HG02642 (cell line): ENCODE measurements around the gene FBN1.

Experiments used
- ATAC-seq: cut with Tn5 transposase; IDR thresholded peaks from one replicate; pipeline ENCODE4 v1.9.1; 2021; ENCODE audit warnings: mild to moderate bottlenecking; ENCODE audit not compliant: unreplicated experiment, poor library complexity

Gene FBN1

DNA sequence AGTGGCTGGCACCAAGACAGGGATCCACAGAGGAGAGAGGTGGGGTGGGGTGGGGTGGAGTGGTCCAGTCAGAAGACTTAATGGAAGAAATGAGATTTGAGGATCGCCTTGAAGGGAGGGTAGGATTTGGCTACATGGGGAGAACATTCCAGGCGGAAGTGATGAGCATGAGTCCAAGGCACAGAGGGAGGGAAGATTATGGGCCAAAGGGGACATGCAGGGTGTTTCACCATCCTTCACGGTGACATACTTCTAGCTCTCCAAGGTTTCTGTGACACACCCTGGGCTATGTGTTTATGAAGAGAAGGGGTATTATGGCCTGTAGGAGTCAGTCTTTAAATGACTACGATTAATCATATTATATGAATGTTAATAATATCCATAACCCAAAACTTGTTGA, 7.7 kb upstream of the FBN1 start:
- ATAC-seq: no peak

DNA sequence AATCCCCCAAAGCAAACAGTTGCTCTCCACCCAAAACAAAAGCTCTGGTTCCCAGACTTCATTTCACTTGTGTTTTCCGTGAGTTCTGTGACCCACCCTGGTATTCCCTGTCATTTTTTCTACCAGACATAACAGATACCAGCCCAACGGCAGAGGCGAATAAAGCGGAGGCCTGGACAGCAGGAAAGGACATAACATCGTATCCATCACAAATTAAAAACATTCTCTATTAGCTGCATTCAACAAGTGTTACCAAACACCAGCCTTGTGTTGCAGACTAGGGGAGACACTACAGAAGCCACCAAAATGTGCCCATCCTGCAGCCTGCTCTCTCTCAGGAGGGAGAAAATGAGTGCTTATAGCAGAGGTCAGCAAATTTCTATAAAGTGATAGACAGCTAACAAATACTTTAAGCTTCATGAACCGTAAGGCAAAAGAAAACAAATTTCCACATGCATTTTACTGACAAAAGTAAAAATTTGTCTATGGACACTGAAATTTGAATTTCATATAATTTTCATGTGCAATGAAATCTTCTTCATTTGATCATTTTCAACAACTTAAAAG, 7.1 kb upstream of the FBN1 start:
- ATAC-seq: no peak

DNA sequence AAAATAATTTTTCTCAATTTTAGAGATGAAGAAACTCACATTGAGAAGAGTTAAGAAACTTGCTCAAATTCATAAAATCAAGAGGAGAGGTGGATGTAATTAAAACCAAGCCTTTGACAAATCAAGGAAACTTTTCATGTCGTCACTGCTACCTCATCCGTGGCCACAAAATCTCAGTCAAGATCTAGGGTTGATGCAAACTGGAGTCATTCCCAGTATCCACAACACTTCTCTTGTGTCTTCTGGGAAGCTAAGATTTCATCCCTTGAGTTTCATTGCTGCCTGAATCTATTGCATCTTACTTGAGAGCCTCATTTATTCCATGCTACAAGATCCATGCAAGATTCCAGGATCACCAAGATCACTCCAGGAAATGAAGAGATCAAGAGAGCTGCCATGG, 5.4 kb upstream of the FBN1 start:
- ATAC-seq: no peak

DNA sequence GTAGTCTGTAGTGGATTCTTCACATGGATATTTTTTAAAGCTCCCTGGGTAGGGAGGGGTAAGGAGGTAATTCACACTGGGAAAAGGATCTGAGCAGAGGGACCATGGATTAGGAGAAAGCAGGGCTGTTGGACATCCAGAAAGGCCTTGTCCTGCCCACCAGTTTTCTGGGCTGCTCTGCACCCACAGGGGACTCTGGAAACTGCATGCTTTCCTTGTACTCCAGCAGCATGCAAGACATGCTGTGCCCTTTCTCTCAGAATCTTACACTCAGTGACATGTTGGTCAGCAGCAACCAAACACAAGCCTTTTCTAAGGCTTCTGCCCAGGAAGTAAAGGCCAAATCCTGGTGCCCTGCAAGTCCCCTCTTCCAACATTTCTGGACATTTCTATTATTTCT, 2.5 kb upstream of the FBN1 start:
- ATAC-seq: no peak

DNA sequence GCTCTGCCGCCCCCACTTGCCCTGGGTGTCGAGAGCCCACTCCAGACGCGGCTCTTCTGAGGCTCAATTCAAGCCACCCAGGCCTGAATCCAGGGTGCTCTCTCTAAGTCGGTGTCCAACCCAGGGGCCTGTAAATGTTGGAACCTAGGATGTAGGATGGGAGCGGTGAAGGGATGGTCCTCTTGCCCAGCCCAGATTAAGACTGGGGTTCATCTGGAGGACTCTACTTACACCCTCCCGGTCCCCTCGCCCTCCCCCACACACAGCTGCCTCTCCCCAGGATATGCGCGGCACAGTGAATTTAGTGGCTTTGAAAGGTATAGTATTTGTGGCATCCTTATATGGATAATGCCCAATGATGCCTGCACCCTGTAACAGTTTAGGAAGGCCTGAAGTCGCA, 822 bp upstream of the FBN1 start:
- no peak for ATAC-seq

DNA sequence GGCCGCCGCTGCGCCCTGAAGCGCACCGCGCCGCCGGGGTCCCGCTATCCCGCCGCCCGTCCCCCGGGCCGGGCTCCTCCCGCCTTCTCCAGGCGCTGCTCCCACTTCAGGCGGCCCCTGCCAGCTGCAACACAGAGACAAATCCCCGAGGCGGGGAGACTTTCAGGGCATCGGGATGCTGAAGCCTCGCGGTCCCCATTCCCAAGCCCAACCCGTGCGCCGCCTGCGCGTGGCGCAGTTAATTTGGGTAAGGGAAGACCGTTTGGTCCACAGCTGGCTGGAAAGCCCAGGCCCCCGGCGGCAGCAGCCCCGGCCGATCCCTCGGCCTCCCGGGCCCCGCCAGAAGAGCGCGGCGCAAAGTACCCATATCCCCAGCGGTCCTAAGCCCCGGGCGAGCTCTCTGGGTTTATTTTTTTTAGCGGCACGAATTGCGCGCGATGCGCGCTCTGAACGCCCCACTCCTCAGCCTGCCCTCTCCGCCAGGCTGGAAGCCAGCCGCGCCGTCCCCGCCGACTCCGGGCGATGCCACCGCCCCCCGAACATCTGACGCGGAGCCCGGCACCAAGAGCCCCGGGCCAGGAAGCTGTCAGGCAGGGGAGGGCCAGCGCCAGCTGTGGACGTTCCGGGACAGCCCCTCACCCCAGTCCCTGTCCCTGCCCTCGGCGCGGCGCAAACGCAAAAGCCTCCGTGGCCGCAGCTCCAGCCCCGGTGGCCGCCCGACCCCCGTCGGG, 517 bp downstream of the FBN1 start:
- peak; percentile 52 for ATAC-seq

DNA sequence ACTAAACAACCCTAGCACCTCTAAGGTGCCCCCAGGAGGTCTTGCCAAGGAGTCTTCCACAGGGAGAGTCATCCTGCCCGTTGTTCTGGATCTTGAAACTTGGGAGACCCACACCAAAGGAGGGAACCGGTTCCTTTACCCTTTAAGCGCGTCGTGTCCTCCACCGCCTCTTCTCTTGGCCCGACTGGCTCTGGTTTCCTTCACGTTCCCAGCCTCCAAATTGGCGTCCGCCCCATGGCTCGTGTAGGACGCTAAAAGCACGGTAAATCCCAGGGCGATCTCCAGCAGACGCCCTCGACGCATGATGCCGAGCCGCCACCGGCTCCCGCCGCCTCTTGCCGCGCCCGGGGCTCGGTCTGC, 1.1 kb downstream of the FBN1 start:
- no peak for ATAC-seq

DNA sequence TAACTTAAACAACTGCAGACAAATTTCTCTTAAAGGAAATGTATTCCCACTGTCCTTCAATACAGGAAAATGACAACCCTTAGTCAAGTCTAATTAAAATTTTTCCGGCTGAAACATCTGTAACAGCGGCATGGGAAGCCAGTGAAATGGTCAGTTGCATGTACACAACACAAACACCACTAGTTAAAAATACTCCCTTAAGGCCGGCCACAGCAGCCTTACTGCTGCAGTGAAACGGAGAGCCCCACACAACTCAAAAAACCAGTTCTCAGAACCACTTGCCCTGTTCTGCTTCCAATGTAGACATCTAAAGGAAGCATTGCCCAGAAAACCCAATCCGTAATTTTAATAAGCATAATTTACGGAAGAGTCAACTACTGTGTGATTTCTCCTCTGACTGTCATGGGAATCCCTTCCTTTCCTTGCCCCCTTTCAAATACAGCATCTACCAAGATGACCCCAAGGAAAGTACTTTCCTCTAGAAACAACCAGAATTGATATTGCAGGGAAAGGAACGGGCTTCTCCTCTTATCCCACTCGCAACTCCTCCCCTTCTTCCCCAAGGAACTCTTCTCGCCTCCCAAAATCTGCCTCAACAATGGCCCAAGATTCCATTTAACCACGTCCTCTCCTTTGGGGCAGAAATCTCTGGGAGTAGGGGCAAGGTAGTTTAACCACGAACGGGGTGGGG, 1.6 kb downstream of the FBN1 start:
- ATAC-seq: no peak

DNA sequence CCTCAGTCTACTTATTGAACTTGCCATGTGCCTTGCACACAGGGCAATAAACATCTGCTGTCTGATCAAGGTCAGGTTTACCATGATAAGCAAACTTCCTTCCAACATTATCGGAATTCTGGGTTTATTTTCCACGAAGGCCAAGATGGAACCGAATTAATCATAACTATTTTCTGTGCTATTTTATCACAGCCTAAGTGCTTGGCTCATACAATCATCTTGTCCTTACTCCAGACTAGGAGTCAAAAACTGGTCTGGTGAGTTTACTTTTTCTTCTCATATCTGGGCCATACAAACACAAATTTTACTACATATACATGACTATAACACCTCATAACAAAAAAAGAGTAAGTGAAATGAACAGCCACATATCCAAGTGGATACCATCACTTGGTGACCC, 2.3 kb downstream of the FBN1 start:
- ATAC-seq: no peak

DNA sequence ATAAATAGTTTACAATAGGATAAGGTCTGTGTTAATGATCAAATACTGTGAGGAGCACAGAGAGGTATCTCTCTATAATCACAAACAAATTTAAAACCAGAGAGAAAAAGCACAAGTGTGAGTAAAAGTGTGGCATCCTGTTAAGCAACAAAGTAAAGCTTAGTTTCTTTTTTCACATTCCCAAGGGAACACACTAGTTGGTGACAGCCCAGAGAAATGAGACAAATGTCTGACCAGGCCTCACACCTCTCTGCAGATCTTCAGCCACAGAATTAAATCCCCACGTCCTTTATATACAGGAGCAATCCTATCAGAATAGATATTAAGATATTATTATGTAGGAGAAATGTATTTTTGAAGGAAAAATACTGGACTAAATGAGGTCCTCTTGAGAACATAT, 2.7 kb downstream of the FBN1 start:
- ATAC-seq: no peak

DNA sequence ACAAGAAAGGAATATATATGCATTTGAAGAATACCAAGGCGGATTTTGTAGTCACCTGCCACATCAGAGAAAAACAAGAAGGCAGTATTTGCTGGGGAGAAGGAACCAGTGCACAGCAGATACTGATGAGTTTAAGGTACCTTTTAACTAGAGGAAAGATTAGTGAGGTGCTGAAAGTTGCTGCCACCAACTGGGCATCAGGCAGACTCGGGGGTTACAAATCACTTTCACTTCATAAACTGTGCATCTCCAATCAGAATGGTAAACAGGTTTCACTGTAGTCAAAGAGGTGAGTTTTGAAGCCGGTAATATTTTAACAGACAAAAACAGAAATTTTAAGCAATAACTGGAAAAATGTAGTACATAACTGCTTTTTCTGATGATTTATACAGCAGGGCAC, 4.1 kb downstream of the FBN1 start:
- no peak for ATAC-seq

DNA sequence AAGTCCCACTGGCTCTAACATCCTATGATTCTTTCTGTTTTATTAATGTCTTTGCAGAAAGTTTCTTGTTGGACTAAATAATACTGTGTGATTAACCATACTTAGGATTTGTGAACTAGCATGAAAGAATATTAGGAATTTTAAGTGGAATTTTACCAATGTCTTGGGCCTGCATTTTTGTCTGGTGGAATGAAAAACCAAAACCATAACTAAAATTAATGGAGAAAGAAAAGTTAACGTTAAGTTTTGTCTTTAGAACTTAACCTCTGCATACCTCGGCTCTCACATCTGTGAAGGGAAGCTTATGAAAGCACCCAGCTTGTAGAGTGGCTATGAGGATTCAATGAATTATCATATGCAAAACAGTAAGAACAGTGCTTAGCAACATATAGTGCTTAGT, 6.5 kb downstream of the FBN1 start:
- no peak for ATAC-seq

DNA sequence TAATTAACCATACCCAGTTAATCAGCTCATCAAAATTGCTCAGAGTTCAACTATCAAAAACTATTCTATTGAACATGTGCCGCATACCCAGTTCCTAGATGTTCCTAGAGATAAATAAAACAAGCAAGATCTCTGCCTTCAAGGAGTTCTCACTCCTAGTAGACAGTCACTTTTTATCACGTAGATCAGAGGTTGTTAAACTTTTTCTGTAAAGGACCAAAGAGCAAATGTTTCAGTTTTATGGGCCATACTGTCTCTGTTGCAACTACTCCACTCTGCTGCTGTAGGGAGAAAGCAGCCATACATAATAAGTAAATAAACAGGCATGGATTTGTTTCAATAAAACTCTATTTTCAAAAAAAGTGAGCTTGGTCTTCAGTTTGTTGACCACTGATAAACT, 7.9 kb downstream of the FBN1 start:
- ATAC-seq: no peak

DNA sequence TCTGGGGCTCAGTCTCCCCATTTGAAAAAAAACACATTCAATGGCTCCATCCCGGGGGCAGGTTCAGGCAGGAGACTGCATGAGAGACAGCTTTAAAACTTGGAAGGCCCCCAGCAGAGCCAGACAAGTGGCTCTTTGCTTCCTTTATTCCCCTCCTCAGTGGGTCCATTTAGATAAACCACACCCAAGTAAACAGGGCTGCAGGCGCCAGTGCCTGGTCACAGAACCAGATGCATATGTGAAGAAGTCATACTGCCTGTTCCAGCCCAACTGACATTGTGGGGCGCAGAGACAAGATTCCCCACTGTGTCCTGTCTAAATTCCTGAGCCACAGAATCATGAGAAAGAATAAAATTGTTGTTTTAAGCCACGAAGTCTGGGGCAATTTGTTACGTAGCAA, 9.0 kb downstream of the FBN1 start:
- no peak for ATAC-seq

DNA sequence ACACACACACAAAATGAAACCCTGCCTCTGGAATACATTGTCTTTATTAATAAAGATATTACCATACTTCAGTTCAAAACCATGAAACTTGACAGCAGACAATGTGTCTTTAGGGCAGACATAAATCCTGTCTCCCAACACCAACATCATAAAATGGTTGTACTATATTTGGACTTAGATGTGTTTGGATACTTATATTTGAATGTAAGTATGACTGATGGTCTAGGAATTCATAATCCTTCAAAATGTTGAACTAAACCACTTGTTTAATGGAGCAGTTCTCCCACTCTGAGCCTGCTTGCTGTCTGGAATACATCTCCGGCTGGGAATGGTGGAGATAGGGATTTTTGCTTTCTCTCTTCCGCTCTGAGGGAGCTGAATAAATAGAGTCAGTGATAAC, 10.6 kb downstream of the FBN1 start:
- no peak for ATAC-seq

DNA sequence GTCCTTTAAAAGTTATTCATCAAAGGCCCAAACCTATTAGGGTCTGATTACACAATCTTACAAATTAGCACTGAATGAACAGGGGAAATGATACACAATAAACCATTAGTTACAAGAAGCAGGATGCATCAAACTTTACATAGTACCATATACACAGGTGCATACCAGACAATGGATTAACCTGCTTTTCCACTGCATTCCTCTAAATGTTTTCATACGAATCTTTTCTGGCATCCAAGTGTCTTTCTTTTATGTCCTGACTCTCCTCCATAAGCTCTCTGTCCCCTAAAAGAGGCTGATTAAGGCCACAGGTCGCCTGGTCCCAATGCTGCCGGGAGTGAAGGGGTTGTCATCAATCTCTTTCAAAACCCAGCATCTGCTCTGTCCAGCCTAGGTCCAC, 11.4 kb downstream of the FBN1 start:
- no peak for ATAC-seq

DNA sequence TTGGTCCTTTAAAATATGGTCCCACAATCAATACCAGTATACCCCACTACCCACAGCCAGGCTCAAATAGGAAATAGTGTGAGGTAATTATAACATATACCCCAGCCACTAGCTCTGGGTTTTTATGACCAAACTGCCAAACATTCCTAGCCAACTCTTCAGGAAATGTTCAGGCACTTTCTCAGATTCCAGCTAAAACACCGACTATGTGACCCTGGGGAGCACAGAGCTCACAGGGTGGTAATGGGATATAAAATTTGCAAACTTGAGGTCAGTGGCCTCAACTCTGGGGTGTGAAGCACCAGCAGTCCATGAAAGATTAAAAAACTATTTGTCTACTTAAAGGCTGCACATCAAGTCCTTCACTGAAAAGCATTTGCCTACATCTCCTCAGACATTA, 12.9 kb downstream of the FBN1 start:
- no peak for ATAC-seq

DNA sequence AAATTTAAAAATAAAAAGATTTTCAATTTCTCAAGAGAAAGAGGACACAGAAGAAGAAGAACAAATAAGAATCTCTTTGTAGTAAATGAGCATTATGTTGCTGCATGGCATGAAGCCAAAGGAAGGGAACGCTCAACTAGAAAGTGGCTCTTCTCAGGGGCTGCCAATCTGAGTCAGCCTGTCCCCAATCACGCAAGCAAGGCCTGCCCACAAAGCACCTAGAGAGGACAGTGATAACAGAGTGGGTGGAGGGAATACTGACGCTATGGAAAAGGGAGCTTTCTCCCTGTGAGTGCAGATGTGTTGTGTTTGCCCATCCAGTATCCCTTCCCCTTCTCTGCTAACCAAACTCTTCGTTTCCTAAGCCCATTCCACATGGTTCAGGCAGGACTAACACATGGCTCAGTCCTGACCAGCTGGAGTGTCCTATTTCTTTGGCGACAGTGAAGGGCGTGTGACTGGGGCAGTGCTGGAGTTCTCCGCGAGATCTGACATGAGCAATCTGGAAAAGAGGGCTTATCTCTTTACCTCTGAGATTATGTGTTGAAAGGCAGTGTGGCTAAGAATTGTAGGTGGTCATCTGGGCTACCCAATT, 14.2 kb downstream of the FBN1 start:
- ATAC-seq: peak; percentile 75

DNA sequence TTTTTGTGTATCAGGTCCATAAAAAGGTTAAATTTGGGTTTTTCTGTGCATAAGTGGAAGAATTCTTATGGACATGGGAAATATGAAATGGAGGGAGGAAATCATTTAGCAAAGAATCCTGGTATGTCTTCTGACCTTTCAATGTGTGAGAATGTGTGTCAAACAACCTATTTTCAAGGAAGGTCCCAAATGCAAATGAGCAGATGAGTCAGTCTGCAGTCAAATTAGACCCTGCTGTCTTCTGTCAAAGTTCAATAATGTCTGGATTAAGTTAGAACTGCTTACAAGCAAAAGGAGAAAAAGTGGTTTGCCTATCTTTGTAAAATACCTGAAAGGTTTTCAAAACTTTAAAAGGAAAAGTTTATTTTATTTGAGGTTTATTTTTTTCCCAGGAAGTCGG, 15.3 kb downstream of the FBN1 start:
- ATAC-seq: no peak

DNA sequence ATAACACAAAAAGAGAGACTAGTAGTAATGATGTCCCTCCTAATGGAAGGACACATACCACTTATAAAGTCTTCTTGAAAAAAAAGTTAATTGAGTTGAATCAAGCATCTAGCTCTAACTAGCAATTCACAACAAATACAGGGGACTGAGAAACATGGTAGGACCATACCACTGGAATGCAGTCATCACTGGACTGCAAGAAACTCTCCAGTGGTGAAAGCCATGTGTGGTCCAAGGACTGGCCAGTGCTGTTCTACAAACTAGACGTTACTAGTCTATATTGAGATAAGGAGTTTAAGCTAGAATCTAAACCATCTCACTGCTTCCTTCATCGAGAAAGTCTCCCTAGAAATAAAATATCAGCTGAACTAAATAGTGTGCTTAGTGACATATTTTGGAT, 16.7 kb downstream of the FBN1 start:
- ATAC-seq: no peak

DNA sequence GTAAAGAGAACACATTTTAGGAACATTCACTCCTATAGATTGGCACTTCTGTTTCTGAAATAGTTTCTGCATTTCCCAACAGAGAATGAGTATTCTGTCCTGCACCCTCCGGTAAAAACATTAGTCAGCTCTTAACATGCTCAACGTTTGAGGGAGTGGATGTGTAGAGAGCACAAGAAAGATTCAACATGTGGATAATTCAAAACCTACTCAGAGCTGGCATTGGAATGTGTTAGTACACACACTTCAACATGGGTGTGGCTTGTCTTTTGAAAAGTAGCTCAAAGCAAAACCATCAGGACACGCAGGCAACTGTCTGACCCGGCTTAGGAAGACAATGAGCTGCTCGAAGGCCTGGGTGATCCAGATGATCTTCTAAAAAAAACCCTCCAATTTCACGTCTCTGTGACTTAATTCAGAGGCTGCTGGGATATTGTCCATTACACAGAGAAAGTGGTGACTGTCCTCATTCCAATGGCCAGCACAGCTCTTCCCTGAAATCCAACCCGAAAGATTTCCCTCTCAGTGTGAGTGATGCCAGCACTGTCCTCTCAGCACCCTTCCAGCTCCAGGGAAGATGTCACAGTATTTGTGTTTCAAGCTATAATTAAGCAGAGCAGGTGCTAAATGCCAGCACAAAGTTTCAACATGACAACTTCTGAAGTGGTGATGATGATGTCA, 18.1 kb downstream of the FBN1 start:
- no peak for ATAC-seq
